Smooth muscle cell of the brain vasculature (primary cell): Measurements from ENCODE around the gene NECAB2.
A peak's percentile ranks its signal among the peaks of the same experiment; 100 is the strongest.

Experiments used
- DNase-seq: peaks from one replicate; pipeline ENCODE4 v3.0.0-alpha.2; 2012; ENCODE audit warnings: low read depth, low spot score

NECAB2 gene

DNA sequence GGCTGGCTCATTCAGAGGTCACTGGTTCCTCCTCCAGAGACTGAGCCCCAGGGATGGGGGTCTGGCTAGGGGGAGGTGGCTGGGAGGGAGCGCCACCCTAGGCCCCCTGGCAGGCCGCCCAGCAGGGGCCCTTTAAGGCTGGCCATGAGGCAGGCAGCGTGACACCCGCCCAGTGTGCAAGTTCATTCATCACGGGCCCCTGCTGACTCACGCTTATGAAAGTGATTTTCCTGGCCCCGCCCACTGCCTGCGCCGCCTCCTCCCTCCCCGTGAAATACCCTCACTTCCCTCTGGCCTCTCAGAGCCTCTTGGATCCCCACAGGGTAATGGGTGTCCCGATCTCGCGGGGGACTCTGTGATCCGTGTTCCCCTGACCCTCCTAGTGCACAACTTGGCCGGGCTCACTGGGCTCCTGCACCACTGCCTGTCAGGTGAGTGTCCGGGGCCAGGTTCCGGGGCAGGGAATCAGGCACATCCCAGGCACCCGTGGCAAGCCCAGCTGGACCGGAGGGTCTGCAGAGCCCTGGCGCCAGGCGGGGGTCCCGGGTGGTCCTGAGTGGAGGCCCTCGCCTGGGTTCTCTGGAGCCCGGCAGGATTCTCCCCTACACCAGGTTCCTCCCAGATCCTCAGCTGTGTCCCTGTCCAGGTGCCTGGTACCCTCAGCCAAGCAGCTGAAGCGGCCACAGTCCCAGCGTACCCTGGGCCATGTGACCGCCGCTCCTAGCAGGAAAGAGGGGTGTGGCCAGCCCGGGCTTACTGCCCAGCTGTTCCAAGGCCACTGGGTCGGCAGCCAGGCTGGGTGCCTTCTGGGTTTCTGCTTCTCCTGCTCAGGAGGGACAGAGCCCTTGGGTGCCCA is 14.9 kb upstream of the NECAB2 start, which contains the start of gene OSGIN1:
Gene OSGIN1 (plus strand): TSS at position 301 of the 856 bp plus-strand sequence. CDS start 4,432 bp downstream, outside the sequence.
- DNase-seq = peak; percentile 32

DNA sequence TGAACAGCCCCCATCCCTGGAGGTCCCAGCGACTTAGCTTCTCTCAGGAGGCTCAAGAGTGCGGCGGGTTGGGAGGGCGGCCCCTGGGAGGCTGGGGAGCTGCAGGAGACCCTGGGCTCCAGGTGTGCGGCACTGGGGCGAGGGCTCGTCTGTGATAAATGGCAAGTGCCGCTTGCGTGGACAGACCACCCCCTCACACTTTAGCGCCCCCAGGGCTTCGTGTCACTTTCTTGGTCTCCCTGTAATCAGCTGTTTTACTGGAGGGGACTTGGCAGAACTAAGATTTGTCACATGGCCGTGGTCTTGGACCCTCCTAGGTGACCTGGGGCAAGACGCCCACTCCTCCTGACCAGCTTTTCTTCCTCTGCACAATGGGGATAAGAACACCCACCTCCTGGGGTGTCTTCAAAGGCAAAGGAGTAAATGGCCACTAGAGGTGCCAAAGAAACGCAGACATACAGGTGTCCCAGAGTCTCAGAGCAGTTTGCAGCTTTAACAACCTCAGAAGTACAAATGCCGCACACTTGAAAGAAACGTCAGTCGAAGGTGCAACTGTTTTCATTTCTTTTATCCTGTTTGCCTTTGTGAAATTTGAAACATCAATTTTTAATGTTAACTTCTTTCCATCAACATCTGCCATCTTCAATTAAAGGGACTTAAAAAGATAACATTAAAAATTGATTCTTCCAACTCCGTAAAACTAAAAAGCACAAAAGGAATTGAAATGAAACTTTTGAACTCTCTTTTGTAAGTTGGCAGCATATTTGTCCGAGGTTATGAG is 14.1 kb upstream of the NECAB2 start:
- DNase-seq = no peak

DNA sequence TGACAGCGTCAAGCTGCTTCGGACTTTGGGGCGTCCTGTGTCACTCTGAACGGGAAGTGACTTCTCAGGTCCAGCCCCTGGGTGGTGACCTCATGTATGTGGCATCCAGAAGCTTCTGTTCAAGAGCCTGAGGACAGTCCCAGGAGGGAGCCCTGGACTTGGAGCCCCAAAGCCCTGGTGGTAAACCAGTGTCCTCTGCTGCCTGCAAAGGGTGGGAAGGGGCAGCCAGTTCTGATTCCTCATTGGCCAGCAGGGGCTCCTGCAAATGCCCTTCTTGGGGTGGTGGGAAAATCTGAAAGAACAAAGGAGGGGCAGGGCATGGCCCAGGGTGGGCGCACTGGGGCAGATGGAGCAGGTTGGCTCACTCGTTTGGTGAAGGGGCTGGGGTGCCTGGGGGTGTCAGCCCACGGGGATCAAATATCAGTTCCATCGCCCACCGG is 13.4 kb upstream of the NECAB2 start:
- no peak for DNase-seq

DNA sequence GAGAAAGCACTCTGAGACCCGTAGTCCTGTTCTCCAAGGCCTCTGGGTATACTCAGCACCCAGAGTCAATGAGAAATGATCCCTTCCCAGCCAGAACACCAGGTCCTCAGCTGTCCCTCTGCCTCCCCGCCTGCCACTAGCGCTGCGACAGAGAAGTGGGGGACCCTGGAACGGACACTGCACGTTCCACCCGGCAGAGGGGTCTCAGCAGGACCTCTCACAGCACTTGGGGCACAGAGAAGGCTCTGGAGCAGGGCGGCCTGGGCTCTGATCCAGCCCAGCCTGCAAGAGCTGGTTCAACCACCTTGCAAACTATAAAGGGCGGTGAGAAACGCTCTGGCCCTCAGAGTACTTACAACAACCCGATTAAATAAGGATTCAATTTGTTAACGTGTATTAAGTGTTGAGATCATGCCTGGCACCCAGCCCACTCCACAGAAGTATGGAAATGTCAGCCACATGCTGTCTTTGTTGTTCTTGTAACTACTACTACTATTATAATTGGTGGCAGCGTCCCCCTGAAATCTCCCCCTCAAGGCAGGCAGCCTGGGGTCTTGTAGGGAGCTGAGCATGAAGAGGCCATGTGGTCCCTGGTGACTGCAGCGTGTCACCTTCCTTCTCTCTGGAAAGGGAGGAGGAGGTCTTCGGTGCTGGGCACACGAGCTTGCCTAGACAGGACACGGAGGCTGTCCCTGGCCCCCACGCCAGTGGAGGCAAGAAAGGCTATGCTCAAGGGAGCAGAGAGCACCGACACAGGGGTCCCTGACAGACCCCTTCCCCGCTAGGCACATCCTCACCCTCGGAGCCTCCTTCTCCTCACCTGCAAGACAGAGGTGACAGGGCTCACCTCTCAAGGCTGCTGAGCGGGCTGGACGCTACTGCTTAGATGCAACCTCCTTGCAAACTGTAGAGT is 12.6 kb upstream of the NECAB2 start:
- no peak for DNase-seq

- DNase-seq = peak; percentile 56
Observed at GRCh38 chr16:83956336-83957289, 11.4 kb upstream of the NECAB2 start.

DNA sequence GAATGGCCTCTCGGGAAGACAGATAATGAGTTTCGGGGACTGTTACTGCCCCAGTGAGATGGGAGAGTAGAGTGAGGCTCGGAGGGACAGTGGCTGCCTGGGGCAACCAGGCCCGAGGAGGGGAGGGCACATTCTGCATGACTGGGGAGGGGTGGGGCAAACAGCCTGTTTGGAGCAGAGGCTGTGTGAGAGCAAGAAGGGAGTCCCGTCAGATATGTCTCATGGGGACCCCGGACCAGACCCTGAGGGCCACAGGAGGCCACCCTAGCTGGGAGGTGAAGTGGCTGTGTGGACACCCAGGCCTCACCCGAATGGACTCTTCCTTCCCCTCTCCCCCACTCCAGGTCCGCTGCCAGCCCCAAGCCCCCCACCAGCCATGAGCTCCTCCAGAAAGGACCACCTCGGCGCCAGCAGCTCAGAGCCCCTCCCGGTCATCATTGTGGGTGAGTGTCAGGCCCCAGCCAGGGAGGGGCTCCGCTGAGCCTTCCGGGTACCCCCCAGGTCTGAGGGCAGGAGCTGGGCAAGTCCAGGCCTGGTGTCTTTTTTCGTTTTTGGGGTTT is 10.7 kb upstream of the NECAB2 start:
- no peak for DNase-seq

GRCh38 chr16:83958137-83958845 is 9.8 kb upstream of the NECAB2 start:
- no peak for DNase-seq

- DNase-seq = no peak
Observed at GRCh38 chr16:83958846-83959565, 9.0 kb upstream of the NECAB2 start.

GRCh38 chr16:83959656-83960434 is 8.2 kb upstream of the NECAB2 start:
- DNase-seq = no peak

GRCh38 chr16:83960521-83961249 is 7.4 kb upstream of the NECAB2 start:
- DNase-seq = no peak

DNA sequence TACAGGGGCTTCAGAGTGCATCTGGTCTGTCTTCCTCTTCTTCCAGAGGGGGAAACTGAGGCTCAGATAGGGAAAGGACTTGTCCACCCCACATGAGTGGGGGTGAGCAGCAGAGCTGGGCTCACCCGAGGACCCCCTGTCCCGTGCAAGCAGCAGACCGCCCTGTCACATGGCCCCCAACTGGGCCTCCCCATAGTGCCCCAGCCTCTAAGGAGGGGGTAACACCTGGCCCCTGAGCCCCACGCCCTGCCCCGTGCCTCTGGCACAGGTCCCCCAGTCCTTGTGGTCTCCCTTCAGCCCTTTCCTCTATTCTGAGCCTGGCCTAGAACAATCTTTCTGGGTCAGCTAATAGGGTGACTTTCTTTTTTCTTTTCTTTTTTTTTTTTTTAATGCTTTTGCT is 6.5 kb upstream of the NECAB2 start:
- no peak for DNase-seq

DNA sequence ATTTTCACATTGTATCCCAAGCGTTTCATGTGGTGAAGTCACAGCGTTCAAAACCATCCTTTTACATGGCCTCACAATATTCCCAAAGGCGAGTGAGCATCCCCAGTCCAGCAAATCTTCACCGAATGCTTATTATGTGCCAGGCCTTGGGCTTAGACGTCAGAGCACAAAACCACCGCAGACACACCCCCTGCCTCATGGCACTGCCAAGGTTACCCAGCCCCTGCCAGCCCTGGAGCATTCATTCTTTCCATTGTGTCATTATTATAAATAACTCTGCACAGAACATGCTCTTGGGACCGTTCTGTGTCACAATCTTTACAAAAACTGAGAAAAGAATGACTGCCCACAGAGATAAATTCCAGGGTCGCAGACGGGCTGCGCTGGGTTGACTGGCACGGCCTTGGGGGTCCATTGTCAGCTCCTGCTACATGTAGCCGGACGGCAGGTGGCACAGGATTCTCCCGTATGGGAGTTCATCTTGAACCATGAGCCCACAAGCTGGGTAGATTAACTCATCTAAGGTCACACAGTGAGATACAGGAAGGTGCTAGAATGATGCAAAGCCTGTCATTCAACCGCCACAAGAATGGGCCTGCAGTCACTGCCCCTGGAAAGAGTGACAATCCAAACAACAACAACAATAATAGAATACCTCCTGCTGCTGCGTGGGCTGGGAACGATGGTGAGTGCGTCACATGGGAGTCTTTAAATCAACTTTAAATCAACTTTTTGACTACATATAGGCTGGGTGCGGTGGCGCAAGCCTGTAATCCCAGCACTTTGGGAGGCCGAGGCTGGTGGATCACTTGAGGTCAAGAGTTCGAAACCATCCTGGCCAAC is 4.5 kb upstream of the NECAB2 start:
- no peak for DNase-seq

DNA sequence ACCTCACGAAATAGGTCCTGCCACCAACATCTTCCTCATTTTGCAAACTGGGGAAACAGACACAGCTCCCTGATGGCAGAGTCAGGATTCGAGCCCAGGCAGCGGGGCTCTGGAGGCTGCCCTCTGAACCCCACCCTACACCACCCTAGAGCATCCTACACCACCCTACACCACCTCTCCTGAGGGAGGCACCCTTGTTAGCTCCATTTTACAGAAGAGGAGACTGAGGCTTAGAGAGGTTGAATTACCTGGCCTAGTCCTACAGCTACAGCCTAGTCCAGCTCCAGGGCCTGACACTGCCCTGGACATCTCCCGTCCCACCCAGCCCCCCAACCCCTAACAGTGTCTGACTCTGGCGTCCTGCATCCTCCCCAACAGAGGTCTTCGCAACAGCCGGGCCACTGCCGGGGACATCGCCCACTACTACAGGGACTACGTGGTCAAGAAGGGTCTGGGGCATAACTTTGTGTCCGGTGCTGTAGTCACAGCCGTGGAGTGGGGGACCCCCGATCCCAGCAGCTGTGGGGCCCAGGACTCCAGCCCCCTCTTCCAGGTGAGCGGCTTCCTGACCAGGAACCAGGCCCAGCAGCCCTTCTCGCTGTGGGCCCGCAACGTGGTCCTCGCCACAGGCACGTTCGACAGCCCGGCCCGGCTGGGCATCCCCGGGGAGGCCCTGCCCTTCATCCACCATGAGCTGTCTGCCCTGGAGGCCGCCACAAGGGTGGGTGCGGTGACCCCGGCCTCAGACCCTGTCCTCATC is 3.2 kb upstream of the NECAB2 start:
- DNase-seq = no peak

GRCh38 chr16:83965444-83966152 is 2.4 kb upstream of the NECAB2 start:
- DNase-seq = no peak

DNA sequence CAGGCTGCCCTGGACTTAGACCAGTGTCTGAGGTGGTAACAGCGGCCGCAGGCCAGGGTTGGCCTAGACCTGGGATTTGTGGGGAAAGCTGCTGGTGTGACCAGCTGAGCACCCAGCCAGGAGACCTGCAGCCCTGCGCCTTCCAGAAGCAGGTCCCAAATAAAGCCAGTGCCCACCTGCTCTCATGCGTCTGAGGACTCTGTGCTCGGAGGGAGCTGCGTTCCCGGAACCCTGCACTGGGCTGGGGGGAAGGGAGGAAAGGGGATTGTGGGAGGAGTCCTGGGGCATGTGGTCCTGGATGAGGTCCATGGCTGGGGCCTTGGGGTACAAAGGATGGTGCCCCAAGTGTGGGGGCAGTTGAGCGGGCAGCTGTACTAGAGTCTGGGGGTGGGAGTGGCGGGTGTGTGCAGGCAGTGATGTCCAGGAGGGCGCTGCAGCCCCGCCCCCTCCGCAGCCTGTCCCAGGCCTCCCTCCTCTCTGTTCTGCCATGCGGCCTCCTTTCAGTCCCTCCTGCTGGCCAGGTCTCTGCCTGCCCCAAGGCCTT is 1.8 kb upstream of the NECAB2 start:
- DNase-seq = no peak
